Measurements from ENCODE around the gene CAPZA2.

DNA sequence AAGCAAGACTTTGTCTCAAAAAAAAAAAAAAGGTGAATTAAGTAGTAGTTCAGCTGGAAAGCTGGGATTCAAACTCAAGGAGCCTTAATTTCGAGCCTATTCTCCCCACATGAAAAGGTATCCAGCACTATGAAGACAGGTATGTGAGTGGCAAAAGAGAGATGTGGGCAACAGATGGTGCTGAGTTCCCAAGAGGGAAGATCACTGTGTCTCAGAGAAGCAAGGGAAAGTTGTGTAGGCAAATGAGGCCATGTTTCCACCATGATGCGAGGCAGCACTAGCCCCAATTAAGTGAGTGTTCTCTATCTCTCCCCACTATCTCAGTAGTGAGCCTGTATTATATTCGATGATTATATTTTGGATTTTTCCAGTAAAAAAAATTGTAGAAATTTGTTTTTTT is 71.1 kb downstream of the CAPZA2 start:
- TF ChIP-seq, protein P1, sequence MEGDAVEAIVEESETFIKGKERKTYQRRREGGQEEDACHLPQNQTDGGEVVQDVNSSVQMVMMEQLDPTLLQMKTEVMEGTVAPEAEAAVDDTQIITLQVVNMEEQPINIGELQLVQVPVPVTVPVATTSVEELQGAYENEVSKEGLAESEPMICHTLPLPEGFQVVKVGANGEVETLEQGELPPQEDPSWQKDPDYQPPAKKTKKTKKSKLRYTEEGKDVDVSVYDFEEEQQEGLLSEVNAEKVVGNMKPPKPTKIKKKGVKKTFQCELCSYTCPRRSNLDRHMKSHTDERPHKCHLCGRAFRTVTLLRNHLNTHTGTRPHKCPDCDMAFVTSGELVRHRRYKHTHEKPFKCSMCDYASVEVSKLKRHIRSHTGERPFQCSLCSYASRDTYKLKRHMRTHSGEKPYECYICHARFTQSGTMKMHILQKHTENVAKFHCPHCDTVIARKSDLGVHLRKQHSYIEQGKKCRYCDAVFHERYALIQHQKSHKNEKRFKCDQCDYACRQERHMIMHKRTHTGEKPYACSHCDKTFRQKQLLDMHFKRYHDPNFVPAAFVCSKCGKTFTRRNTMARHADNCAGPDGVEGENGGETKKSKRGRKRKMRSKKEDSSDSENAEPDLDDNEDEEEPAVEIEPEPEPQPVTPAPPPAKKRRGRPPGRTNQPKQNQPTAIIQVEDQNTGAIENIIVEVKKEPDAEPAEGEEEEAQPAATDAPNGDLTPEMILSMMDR (conservative IDR thresholded peaks at IDR 0.05 in 1 of 2, IDR thresholded peaks at IDR 0.05 in 1 of 2; ENCODE audit: extremely low read depth in 1 of 2, insufficient read depth in 1 of 2, low read depth in 1 of 2, low read length in 2 of 2), result no peak
- no peak for TF ChIP-seq EZH2 (IDR thresholded peaks at IDR 0.05; ENCODE audit: borderline replicate concordance, low read length)
